NCI-H748 (cell line): ENCODE measurements around the gene WRAP53.

Experiments used
- DNase-seq: peaks from one replicate; lab custom pipeline; 2025; ENCODE audit not compliant: unreplicated experiment; lab: John Stamatoyannopoulos, UW

Gene WRAP53

GRCh38 chr17:7677388-7678067 lies 10.7 kb upstream of the WRAP53 start:
- DNase-seq: no peak

GRCh38 chr17:7684851-7685532 lies 3.3 kb upstream of the WRAP53 start:
- DNase-seq: peak; percentile 25

- peak; percentile 99 for DNase-seq
Measured at GRCh38 chr17:7685533-7686221, 2.6 kb upstream of the WRAP53 start.

GRCh38 chr17:7686222-7687071 lies 1.8 kb upstream of the WRAP53 start:
- DNase-seq: peak; percentile 95

- DNase-seq: peak; percentile 97
Measured at GRCh38 chr17:7687072-7687907, 987 bp upstream of the WRAP53 start, which contains the start of gene TP53. Gene TP53, minus strand, starts transcription at chr17:7687490. Its CDS starts 10,896 bp downstream, at chr17:7676594.

- peak; percentile 43 for DNase-seq
Measured at GRCh38 chr17:7688808-7689316, 585 bp downstream of the WRAP53 start.

- no peak for DNase-seq
Measured at GRCh38 chr17:7695586-7695985, 7.3 kb downstream of the WRAP53 start.

GRCh38 chr17:7697828-7698588 lies 9.7 kb downstream of the WRAP53 start:
- DNase-seq: no peak

GRCh38 chr17:7700510-7700909 lies 12.2 kb downstream of the WRAP53 start:
- DNase-seq: no peak

- no peak for DNase-seq
Measured at GRCh38 chr17:7701681-7702080, 13.4 kb downstream of the WRAP53 start.

- DNase-seq: no peak
Measured at GRCh38 chr17:7702776-7703175, 14.5 kb downstream of the WRAP53 start.

- DNase-seq: peak; percentile 99
Measured at GRCh38 chr17:7703584-7704479, 15.6 kb downstream of the WRAP53 start.

- peak; percentile 78 for DNase-seq
Measured at GRCh38 chr17:7704601-7705268, 16.5 kb downstream of the WRAP53 start, which contains the start of gene EFNB3. Gene EFNB3, plus strand, starts transcription at chr17:7705202. Its CDS starts 397 bp downstream, at chr17:7705599.

- no peak for DNase-seq
Measured at GRCh38 chr17:7705269-7706255, 17.3 kb downstream of the WRAP53 start.

GRCh38 chr17:7706631-7707354 lies 18.5 kb downstream of the WRAP53 start:
- no peak for DNase-seq

GRCh38 chr17:7707446-7707845 lies 19.2 kb downstream of the WRAP53 start:
- peak; percentile 84 for DNase-seq
